Progenitor cell of endocrine pancreas (in vitro differentiated cells): ENCODE data around the gene SEZ6L. TPM values are rescaled to one million over a fixed set of nuclear protein-coding genes. Genes with fewer than 3 reads are reported as not detected.

ENCODE experiments used
- DNase-seq: peaks from one replicate; pipeline ENCODE4 v3.0.0; 2021; ENCODE audit warnings: low spot score; ENCODE audit not compliant: unreplicated experiment
- H3K27ac Mint-ChIP-seq: 2 replicates; pipeline ENCODE4 v1.8.0; 2021; ENCODE audit warnings: mild to moderate bottlenecking, moderate library complexity, mixed read lengths
- H3K27me3 Mint-ChIP-seq: 2 replicates; pipeline ENCODE4 v1.8.0; 2021; ENCODE audit warnings: mixed read lengths
- H3K36me3 Mint-ChIP-seq: 2 replicates; pipeline ENCODE4 v1.8.0; 2022; ENCODE audit warnings: mixed read lengths; ENCODE audit not compliant: insufficient read depth
- H3K4me1 Mint-ChIP-seq: 2 replicates; pipeline ENCODE4 v1.8.0; 2021; ENCODE audit warnings: low read depth, mixed read lengths
- H3K4me3 Mint-ChIP-seq: 2 replicates; pipeline ENCODE4 v1.8.0; 2021; ENCODE audit warnings: low read depth, mild to moderate bottlenecking, moderate library complexity, mixed read lengths
- H3K9me3 Mint-ChIP-seq: 2 replicates; pipeline ENCODE4 v1.8.0; 2021; ENCODE audit warnings: low read depth, mixed read lengths
- total RNA-seq: library from RNA; stranded (reverse); gene quantifications from 2 replicates; pipeline ENCODE4 v1.2.1, GENCODE V29; 2021
- TF ChIP-seq, protein P1 (sequence below): fragments of 200-600 bp; sonication (generic); IDR thresholded peaks from one replicate; pipeline ENCODE4 v1.5.0; 2021; ENCODE audit warnings: antibody characterized with exemption, mild to moderate bottlenecking; ENCODE audit not compliant: unreplicated experiment

The SEZ6L gene
- total RNA-seq, 1 donor from 2014 or later, result 26.2 TPM

DNA sequence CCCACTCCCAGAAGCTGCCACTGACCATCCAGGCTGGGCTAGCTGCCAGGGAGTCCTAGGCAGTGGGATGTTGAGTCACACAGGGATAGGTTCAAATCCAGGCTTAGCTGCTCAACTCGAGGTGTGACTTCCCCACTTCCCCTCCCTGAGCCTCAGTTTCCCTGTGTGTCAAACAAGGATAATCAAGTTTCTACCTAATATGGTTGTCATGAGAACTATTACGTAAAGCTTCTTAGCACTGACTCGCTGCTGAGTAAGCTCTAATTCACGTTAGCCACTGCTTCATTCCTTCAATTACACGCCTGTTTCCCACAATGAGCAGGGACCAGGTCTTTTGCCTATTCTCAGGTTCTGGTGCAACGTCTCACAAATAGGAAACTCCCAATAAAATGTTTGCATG lies 67.7 kb downstream of the SEZ6L start:
- H3K9me3 Mint-ChIP-seq, result no peaks in the 10 kb centered on the region
- TF ChIP-seq, protein P1, sequence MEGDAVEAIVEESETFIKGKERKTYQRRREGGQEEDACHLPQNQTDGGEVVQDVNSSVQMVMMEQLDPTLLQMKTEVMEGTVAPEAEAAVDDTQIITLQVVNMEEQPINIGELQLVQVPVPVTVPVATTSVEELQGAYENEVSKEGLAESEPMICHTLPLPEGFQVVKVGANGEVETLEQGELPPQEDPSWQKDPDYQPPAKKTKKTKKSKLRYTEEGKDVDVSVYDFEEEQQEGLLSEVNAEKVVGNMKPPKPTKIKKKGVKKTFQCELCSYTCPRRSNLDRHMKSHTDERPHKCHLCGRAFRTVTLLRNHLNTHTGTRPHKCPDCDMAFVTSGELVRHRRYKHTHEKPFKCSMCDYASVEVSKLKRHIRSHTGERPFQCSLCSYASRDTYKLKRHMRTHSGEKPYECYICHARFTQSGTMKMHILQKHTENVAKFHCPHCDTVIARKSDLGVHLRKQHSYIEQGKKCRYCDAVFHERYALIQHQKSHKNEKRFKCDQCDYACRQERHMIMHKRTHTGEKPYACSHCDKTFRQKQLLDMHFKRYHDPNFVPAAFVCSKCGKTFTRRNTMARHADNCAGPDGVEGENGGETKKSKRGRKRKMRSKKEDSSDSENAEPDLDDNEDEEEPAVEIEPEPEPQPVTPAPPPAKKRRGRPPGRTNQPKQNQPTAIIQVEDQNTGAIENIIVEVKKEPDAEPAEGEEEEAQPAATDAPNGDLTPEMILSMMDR, result no peak
- H3K27me3 Mint-ChIP-seq, result no peaks in the 10 kb centered on the region
- peaks cover 2% of the 10 kb centered on the region for H3K4me1 Mint-ChIP-seq
- no peaks in the 10 kb centered on the region for H3K36me3 Mint-ChIP-seq
- no peak overlapping the region for H3K27ac Mint-ChIP-seq
- no peak overlapping the region for H3K4me3 Mint-ChIP-seq
- no peak for DNase-seq

DNA sequence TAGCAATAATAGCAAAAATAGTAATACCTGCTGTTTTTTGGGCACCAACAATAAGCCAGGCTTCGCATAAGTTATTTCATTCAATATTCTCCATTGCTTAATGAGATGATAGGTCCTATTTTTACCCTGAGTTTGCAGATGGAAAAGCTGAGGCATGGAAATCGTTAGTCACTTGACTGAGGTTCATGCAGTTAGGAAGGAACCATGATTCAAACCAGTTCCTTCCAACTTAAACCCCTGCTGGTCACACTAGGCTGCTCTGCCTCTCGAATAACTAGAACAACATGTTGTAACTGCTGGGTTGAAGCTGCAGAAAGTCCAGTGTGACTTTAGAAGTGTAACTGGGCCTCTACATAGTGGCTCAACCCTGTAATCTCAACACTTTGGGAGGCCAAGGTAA lies 69.3 kb downstream of the SEZ6L start:
- peaks cover 2% of the 10 kb centered on the region for H3K4me1 Mint-ChIP-seq
- H3K9me3 Mint-ChIP-seq, result no peaks in the 10 kb centered on the region
- H3K27ac Mint-ChIP-seq, result no peak overlapping the region
- TF ChIP-seq, protein P1, result no peak
- peaks cover 7% of the 10 kb centered on the region for H3K27me3 Mint-ChIP-seq
- H3K36me3 Mint-ChIP-seq, result no peaks in the 10 kb centered on the region
- DNase-seq, result no peak
- H3K4me3 Mint-ChIP-seq, result no peak overlapping the region

DNA sequence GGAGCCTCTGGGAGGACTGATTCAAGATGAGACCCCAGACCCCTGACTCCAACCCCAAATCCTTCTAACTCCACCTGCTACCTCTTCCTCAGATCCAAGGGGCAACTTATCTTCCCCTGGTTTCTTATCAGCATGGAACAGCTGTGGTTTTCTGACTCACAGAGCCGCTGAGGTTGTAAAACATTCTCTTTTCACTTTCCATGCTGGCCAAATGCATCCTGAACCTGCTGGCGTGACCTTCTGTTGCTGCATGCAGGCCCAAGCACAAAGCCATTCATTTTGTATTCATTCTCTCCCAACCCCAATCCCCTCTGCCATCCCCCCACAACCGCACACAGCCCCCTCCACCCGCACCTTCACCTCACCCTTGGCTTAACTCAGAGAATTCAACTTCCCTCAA lies 70.3 kb downstream of the SEZ6L start:
- Mint-ChIP-seq H3K27ac (no peak overlapping the region), H3K27me3 (peaks cover 15% of the 10 kb centered on the region), H3K9me3 (no peaks in the 10 kb centered on the region), H3K4me1 (peaks cover 2% of the 10 kb centered on the region), H3K4me3 (no peak overlapping the region), H3K36me3 (no peaks in the 10 kb centered on the region)
- TF ChIP-seq, protein P1, result no peak
- no peak for DNase-seq

DNA sequence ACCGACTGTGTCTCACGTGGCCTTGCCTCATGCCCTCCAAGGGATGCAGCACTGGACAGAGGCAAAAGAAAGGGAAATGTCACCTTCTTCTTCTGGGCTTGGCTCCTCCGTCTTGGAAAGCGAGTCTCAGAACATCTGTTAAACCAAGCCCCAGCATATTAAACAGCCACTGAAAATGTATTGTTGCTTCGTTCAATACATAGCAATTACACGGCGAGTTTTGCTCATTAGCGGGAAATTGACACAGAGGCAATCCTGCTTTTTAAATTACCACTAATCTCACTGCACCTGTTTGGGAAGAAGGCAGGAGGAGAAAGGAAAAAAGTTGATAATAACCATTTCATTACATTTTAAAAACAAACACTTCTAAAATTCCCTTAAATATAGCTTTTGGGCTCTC lies 72.1 kb downstream of the SEZ6L start:
- H3K9me3 Mint-ChIP-seq, result no peaks in the 10 kb centered on the region
- H3K27me3 Mint-ChIP-seq, result peaks cover 23% of the 10 kb centered on the region
- H3K4me3 Mint-ChIP-seq, result no peak overlapping the region
- H3K36me3 Mint-ChIP-seq, result no peaks in the 10 kb centered on the region
- H3K4me1 Mint-ChIP-seq, result peaks cover 2% of the 10 kb centered on the region
- H3K27ac Mint-ChIP-seq, result no peak overlapping the region
- TF ChIP-seq, protein P1, result no peak
- no peak for DNase-seq

DNA sequence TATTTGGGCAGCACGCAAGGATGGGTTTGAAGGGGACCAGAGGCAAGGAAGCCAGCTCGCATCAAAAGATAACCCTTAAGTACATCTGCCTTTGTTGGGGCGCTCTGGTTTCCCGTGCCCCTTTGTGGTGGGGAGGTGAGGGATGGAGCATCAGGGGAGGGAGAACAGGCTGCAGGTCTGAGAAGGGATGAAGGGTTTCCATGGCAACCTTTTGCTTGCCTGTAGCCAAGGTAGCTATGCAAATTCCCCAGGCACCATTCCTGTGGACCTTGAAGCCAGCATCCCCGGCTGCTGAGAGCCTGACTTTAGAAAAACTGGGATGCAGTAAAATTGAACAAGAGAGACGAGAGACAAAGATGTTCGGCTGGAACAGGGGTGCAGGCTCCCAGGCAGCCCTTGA lies 75.7 kb downstream of the SEZ6L start:
- H3K4me3 Mint-ChIP-seq, result no peak overlapping the region
- H3K4me1 Mint-ChIP-seq, result no peaks in the 10 kb centered on the region
- TF ChIP-seq, protein P1, result no peak
- no peak overlapping the region for H3K27ac Mint-ChIP-seq
- no peaks in the 10 kb centered on the region for H3K36me3 Mint-ChIP-seq
- H3K27me3 Mint-ChIP-seq, result peaks cover 23% of the 10 kb centered on the region
- no peak for DNase-seq
- no peaks in the 10 kb centered on the region for H3K9me3 Mint-ChIP-seq
